HTR-8/SVneo (cell line): ENCODE data around the gene RASD1.

Experiments used
- DNase-seq: peaks from one replicate; pipeline ENCODE4 v3.0.0; 2011; ENCODE audit warnings: low spot score, mixed read lengths; ENCODE audit not compliant: insufficient read length
- FAIRE-seq: peaks from 2 replicates; lab custom pipeline; 2011; peaks lifted over from hg19 to GRCh38; lab: Jason Lieb, UNC

Gene RASD1

DNA sequence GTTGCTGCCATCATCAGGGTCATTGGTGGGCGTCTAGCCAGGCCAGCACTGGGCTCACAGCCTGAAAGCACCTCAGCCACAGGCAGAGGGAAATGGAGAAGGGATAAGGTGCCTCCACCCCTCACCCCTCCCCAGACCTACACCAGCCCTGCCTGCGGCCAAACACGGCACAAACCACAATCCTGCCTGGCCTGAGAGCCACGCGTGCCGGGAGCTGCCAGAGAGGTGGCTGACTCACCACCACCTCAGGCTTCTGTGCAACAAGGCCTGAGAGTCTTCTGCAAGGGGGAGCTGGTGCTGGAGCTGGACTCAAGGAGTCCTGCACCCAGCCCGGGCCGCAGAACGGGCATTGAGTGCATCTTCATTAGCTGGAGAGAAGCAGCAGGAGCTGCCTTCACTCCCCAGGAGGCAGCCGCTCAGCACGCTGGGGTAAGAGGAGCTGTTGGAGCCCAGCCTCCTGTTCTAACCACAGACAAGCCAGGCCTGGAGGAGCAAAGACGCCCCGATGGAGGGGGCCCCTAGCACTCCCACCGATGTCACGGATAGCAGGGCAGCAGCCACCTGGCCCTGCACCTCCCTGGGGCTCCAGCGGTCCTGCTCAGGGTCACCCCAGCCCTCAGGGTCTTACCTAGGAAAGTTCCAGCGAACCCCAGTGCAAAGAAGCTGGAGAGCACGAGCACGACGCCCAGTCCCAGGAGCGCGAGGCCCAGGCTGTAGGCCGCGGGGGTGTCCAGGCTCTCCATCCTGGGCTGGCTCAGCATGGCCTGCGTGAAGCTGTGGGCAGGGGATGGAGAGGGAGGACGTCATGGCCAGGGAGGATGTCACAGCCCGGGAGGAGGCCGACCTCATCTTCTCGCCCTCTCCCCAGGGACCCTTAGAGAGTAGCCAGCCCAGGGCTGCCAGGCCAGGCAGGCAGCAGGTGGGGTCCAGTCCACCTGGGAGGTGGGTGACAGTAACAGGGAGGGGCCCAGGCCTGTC is 16.0 kb upstream of the RASD1 start:
- FAIRE-seq (peak; percentile 99), DNase-seq (peak; percentile 97)

DNA sequence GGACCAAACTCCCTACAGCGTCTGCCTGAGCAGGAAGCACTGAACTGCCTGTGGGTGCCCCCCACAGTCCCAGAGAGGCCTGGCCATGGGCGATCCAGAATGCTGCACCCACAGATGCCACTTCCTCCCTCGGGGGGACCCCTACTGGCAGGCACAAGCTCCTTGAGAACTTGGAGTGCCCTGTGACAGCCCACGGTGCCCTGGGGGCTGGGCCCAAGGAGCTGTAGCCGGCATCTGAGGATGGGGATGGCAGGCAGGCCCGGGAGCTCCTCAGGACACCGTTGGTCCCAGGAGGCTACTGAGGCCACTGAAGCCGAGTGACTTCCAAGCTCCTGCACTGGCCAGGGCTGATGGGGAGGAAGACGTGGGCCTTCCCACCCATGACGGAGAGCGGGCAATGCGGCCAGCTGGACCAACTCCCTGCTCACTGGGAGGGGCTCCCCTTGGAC is 15.1 kb upstream of the RASD1 start:
- DNase-seq (no peak), FAIRE-seq (no peak)

GRCh38 chr17:17510456-17511292 is 14.5 kb upstream of the RASD1 start:
- DNase-seq = no peak
- peak; percentile 40 for FAIRE-seq

DNA sequence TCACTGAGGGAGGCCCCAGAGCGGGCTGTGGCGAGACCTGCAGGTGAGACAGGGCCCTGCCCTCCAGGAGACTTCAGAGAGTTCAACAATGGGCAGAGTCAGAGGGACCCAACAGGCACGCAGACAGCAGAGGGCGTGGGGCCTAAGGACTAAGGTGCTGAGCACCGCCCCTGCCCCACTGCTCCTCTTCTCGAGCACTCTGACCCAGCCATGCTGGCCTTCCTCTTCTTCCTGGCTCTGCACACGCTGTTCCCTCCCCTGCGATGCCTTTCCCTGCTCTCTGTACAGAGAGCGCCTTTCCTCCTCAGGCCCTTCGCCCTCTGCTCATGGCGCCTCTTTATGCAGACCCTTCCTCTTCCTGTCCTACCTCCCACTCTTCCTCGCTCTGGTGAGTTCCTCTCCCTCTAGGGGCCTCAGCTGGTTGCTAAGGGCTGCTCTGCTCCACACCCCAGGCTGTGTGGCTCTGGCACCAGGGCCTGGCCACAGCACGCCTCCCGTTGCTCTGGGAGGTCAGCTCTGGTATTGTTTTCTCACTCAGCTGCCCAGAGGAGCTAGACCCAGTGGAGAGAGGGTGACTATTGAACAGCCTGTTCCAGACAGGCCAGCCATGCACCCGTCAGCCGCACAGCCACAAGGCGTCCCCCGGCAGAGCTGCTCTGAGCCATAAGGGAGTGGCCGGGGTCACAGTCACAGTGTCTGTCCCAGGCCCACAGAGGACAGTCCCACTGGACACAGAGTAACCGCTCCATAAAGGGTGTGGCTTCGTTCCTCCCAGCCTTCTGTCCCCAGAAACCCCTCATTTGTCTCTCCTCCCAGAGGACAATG is 13.6 kb upstream of the RASD1 start:
- no peak for FAIRE-seq
- no peak for DNase-seq

DNA sequence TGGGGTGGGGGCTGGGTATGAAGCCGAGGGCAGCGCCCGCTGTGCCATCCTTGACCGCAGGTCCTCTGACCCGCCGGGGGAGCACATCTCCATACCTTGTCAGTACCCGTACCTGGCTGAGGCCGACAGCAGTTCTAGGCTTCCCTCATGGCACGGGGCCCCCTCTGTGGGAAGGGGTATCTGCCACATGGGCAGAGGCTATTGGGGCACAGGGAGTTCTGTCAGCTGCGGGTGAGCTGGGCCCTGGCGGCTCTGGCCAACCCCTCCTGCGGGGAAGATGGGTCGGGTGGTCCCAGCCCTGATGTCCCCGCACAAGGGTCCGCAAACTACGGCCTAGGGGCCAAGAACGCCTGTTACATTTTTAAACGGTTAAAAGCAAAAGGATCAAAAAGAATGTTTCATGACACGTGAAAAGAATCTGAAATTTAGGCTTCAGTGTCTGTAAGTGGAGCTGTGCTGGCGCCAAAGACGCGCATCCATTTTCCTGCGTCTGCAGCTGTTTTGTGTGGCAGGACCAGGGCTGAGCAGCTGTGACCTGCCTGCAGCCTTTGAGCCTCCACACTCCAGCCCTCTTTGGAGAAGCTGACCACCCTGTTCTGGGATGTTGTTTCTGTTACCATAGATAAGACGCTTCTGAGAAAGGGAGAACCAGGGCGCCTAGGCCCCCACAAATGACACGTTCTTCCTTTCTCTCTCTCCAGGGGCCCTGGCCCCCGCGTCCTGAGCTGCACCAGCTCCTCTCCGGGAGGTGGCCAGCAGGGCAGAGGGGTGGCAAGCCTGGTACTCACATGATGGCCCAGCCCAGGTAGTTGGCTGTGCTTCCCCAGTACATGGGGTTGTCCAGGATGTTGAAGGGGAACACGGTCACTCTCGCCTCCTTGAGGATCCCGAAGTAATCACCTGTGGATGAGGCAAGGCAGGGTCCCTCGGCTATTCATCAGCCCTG is 12.7 kb upstream of the RASD1 start:
- no peak for DNase-seq
- no peak for FAIRE-seq

DNA sequence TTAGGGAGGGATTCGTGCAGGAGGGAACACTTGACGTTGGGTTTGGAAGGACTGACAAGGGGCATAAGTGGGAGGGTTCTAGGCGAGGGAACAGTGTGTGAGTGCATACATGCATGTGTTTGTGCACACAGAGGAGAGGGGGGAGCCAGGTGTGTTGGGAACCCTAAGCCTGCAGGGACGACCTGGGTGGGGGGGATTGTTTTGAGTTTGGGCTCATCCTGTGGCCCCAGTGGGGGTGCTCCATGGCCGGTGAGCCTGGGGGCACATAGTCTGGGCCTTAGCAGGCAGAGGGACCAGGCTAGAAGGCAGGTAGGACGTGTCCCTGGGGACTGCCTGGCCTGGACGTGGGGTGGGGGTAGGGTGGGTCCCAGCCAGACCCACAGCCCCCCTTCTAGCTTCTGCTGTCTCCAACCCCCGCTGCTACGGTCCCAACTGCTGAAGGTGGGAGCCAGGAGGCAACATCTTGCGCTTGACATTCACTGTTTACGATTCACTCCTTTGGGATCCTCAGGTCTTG is 11.9 kb upstream of the RASD1 start:
- no peak for FAIRE-seq

GRCh38 chr17:17507465-17508011 is 11.3 kb upstream of the RASD1 start:
- DNase-seq = no peak
- no peak for FAIRE-seq

More for the DNA sequence above, 11.9 kb upstream of the RASD1 start:
- DNase-seq = no peak

GRCh38 chr17:17506893-17507464 is 10.8 kb upstream of the RASD1 start:
- no peak for DNase-seq
- no peak for FAIRE-seq

DNA sequence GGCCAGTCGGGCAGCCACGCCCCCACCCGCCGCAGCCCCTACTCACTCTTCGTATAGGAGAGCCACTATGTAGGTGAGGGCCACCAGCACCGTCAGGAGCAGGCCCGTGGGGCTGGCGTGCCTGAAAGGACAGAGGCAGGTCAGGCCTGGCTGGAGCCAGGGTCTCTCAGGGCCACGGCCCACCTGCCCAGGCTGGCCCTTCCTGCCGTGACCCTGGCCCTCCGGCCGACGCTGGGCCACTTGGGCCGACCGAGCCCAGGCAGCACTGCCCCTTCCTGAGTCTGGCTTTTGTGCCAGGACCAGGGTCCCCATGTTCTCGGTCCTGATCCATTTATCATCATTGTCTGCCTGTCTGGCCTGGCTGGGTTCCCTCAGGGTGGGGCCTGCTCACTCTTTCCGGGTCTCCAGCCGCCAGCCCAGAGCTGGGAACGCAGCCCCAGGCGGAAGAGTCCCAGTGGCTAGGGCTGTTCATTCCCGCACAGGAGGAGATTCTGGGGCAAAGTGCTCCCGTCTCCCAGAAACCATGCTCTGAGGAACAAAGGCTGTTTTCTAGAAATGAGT is 10.1 kb upstream of the RASD1 start:
- DNase-seq (no peak), FAIRE-seq (no peak)

DNA sequence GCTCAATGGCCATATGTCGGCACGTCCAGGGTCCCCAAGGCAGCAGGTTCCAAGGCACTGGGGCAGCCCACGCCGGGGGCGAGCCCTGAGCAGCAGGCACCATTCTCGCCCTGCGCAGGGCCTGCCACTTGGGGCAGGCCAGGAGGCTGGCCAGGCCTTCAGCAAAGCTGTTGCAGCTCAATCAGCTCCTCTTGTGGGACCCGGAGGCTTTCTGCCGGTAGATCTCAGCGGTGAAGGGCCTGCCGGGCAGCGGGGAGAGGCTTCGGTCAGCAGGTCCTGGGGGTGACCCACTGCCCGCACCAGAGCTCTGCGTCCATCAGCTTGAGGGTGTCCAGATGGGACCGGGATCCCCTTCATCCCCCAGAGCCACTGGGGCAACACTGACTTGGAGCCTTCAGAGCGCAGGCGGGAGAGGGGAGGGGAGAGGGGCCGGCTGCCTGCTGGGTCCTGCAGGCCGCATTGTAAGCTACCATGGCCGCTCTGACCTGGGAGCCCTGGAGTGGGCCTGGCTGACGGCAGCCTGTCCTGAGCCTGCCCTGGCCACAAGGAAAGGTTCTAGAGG is 9.5 kb upstream of the RASD1 start:
- FAIRE-seq = no peak

DNA sequence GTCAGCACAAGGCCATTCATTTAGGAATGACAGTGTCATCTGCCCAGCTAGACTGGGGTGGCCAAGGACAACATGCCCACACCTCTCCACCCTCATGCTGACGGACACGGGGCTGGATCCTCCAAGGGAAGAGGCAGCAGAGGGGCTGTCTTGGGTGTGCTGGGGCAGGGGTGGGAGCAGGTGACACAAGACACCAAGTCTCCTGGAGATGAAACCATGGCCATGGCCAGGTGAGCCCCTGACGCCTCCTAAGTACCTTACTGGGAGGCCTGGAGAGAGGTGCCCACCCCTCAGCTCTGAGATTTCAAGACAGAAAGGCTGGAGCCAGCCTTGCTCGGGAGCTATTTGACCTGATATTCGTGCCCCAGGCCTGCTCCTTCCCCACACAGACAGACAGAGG is 9.0 kb upstream of the RASD1 start:
- DNase-seq (no peak), FAIRE-seq (no peak)

More for the DNA sequence above, 9.5 kb upstream of the RASD1 start:
- no peak for DNase-seq

- FAIRE-seq (no peak), DNase-seq (no peak)
These were observed 8.3 kb upstream of the RASD1 start for GRCh38 chr17:17504341-17505140.

DNA sequence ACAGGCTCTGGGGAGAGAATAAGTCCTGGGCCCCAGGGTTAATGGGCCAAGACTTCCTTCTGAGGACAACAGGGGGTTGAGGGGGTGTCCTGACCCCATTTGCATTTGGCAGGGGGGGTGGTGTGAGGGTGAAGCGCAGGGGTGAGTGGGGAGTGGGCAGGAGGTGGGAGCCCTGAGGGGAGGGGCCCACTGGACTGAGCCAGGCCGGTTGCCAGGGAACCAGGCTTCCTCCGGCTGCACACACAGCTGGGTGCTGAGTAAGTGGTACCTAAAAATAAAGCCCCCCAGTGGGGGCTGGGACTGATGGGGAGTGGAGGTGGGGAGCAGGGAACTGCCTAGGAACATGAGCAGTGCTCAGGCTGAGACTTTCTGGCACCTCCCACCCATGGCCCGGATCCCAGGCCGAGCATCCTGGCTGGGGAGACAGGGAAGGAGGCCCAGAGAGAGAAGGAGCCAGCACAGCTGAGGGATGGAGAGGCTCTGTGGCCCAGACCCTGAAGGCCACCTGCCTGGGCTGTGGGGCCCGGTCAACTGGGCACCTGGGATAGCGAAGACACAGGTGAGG is 7.5 kb upstream of the RASD1 start:
- FAIRE-seq (no peak), DNase-seq (no peak)

GRCh38 chr17:17502741-17503565 is 6.8 kb upstream of the RASD1 start:
- DNase-seq (no peak), FAIRE-seq (no peak)

DNA sequence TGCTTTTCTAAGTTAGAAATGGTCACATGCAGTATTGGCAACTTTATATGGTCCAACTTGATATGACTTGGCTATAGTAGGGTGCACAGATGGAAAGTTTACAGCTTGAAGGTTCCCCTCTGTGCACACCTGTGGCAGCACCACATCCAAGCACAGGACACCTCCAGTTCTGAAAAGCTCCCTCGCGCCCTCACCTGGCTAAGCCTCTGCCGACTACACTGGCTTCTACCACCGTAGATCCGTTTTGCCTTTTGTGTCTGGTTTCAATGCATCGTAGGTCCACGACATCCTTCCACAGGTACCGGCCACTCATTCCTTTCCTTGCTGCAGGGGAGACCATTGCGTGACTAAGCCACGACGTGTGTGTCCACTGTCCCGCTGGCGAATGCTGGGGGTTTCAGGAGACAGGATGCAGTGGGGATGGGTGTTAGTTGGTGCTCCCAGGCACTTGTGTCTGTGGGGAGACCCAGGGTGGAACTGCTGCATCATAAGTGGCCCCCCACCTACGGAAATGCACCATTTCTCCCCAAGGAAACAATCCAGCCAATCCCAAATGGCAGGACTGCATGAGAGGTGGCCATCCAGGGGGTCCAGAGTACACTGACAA is 4.9 kb upstream of the RASD1 start:
- FAIRE-seq = peak; percentile 67
- no peak for DNase-seq
